DMS 273 (cell line): ENCODE measurements around the gene MCF2L.
"Not testable (repeated sequence)": the region's sequence is repeated elsewhere in the genome, so short reads cannot be mapped to it uniquely, and the experiment has no call there.

Experiments
- DNase-seq: peaks from one replicate; lab custom pipeline; 2025; ENCODE audit not compliant: unreplicated experiment; lab: John Stamatoyannopoulos, UW

The MCF2L gene

GRCh38 chr13:113109151-113110047 lies 140.4 kb downstream of the MCF2L start:
- DNase-seq = no peak

- no peak for DNase-seq
Measured at GRCh38 chr13:113110048-113110851, 141.2 kb downstream of the MCF2L start.

- DNase-seq = no peak
Measured at GRCh38 chr13:113110852-113111315, 141.9 kb downstream of the MCF2L start.

- DNase-seq = not testable (repeated sequence)
Measured at GRCh38 chr13:113111821-113112220, 142.8 kb downstream of the MCF2L start.

- DNase-seq = not testable (repeated sequence)
Measured at GRCh38 chr13:113112475-113112874, 143.5 kb downstream of the MCF2L start.

GRCh38 chr13:113112893-113113845 lies 144.2 kb downstream of the MCF2L start:
- DNase-seq = no peak

- DNase-seq = no peak
Measured at GRCh38 chr13:113113846-113114271, 144.8 kb downstream of the MCF2L start.

- no peak for DNase-seq
Measured at GRCh38 chr13:113114511-113115362, 145.7 kb downstream of the MCF2L start.

GRCh38 chr13:113115363-113116205 lies 146.6 kb downstream of the MCF2L start:
- no peak for DNase-seq

GRCh38 chr13:113116206-113116800 lies 147.3 kb downstream of the MCF2L start:
- no peak for DNase-seq

- DNase-seq = no peak
Measured at GRCh38 chr13:113116871-113117271, 147.9 kb downstream of the MCF2L start.

GRCh38 chr13:113117335-113117872 lies 148.4 kb downstream of the MCF2L start:
- DNase-seq = no peak

- no peak for DNase-seq
Measured at GRCh38 chr13:113117911-113118260, 148.9 kb downstream of the MCF2L start.

- no peak for DNase-seq
Measured at GRCh38 chr13:113118261-113119021, 149.4 kb downstream of the MCF2L start.

- no peak for DNase-seq
Measured at GRCh38 chr13:113119166-113119821, 150.3 kb downstream of the MCF2L start.

- DNase-seq = no peak
Measured at GRCh38 chr13:113119822-113120189, 150.8 kb downstream of the MCF2L start.
